ENCODE measurements around the gene IGSF22.

IGSF22 gene

GRCh38 chr11:18713646-18714442, 12.1 kb downstream of the IGSF22 start:
- no peak for DNase-seq (ENCODE audit: low read depth, low spot score)

- DNase-seq (ENCODE audit: low read depth, low spot score) = no peak
These were observed 15.4 kb downstream of the IGSF22 start for GRCh38 chr11:18710545-18710944.

GRCh38 chr11:18709414-18709813, 16.6 kb downstream of the IGSF22 start:
- DNase-seq (ENCODE audit: low read depth, low spot score) = no peak

DNA sequence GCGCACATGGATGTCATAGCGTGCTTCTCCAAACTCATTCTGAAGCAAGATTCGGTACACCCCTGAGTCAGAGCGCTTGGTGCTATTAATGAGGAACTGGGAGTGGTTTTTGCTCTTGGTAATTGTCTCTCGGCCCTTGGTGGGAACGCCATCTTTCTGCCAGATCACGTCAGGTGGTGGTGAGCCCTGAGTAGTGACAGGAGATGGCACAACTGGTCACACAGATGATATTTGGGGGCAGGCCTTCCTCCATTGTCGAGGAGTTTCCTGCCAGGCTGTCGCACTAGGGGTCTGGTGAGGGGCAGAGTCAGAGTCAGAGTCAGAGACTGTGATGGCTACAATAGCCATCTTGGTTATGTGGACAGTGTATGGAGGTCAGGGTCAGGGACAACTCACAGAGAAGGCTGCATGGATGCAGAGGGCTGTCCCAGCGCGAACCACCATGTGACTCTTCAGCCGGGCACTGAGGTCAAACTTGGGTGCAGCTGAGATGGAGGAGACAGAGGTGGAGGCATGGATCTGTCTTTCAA, 18.1 kb downstream of the IGSF22 start:
- no peak for DNase-seq (ENCODE audit: low read depth, low spot score)

- no peak for DNase-seq (ENCODE audit: low read depth, low spot score)
These were observed 19.4 kb downstream of the IGSF22 start for GRCh38 chr11:18706330-18707243.

- no peak for DNase-seq (ENCODE audit: low read depth, low spot score)
These were observed 20.2 kb downstream of the IGSF22 start for GRCh38 chr11:18705651-18706281.

DNA sequence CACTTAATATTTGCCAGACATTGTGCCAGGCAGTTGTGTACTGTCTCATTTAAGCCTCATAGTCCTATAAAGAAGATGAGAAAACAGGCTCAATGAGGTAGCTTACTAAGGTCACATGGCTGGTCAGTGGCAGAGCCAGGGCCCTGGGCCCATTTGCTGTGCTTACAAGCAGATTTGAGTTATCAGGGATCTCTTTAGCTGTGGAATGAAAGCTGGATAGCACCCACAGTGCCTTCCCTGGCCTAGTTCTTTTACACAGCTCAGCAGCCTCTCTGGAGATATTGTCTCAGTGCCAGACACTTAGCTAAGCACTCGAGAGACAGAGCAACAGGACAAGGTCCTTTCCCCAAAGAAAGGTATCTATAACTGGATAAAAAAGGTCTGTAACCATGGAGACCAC, 21.3 kb downstream of the IGSF22 start:
- no peak for DNase-seq (ENCODE audit: low read depth, low spot score)

DNA sequence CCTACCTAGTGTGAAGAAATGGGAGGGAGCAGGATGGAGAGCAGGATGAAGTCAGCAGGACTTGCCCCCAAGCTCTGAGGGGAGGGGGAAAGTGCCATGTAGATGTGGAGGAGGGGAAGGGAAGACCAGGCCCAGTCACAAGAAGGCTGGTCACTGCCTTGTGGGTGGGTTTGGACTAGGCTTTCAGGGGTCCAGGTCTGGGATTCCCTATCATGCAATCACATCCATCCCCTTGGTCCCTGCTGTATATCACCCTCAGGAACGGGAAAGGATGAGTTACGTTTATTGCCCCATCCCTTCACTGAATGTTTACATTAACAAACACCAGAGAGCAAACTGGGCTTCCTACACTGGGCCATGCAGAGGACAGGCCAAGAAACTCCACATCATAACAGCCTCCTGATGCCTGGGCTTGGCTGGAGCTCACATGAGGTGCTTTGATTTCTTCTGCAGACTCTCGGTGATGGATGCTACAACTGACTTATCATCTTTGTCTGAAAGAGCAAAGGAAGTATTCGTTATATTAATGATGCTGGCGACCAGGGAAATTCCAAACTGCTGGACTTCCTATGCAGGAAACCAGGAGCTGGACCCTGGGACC, 21.8 kb downstream of the IGSF22 start:
- no peak for DNase-seq (ENCODE audit: low read depth, low spot score)

DNA sequence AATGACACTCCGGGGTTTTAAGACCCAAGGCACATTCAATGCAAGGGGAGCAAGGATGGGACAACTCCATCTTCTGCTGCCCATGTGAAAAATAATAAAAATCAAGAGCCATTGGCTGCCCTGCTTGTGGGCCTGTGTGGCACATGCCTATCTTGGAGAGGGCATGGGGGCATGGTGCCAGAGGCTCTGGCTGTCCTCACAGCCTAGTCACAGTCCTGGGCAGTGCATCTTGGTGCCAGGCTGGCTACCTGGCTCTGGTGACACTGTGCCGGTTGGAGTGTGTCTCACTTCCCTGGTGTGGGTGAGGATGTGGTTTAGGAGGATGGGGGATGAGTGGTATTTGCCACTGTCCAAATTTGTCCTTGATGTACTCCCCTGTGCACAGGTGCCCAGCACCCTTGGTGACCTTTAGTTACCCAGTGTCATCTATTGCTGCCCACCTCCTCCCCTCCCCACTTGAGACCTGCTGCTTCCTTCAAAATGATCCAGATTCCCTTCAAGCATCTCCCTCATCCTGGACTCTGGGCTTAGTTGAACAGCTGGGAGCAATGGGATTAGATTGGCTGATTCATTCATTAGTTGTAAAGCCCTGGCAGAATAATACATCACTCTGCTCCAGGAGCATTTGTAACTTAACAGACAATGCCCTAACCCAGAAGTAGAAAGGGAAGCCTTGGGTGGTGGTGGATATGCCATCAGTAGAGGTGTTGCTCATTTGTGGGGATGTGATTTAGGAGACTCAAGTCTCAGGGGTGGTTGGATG, 22.8 kb downstream of the IGSF22 start:
- no peak for DNase-seq (ENCODE audit: low read depth, low spot score)

GRCh38 chr11:18701614-18702216, 24.3 kb downstream of the IGSF22 start:
- DNase-seq (ENCODE audit: low read depth, low spot score) = no peak

- DNase-seq (ENCODE audit: low read depth, low spot score) = no peak
These were observed 25.1 kb downstream of the IGSF22 start for GRCh38 chr11:18700872-18701271.

DNA sequence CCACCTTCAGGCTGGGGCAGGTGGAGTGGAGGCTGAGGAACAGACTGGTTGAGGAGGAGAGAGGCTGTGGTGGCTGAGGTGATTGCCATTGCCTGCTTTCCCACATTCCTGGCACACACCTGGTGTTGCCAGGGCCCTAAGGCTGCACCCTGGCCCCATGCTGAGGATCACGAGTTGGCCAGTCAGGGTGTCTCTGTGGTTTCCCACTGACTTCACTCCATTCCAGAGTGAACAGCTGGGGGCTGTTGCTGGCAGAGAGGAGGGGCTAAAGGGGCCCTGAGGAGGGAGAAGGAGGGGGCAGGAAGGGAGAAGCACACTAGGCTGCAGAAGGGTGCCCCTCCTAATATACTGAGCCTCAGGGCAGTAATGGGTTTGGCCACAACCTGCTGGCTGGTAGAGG, 25.6 kb downstream of the IGSF22 start:
- no peak for DNase-seq (ENCODE audit: low read depth, low spot score)

DNA sequence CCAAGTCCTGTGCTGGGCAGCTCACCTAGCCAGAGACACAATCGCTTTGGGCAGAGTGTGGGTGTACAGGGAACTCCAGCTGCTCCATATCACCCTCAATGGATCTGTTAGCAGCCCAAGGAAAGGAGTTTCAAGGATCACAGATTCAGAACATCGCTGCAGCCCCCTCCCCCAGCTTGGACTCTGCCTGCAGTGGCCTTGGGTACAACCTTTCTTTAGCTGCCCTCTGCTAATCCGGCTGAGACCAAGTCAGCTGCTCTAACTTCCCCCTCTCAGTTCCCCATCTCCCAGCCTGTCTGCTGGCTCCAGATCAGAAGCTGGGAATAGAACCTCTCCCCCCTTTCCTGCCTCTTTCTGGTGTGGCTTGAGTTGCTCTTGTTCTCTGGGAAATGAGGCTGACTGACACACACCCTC, 26.1 kb downstream of the IGSF22 start:
- no peak for DNase-seq (ENCODE audit: low read depth, low spot score)

DNA sequence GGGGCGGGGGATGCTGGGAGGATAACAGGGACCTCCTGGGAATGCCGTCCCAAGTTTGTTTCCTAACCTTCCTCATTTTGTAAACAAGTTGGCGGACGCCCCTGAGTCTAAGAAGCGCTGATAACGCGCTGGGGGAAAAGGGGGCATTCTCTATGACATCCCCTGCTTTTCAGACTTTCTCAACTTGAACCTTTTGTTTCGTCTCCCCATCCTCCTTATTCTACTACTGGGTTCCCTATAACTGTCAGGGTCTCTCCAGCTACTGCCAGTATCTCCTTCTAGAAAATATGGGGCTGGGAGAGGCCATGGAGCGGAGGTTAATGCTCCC, 26.8 kb downstream of the IGSF22 start:
- no peak for DNase-seq (ENCODE audit: low read depth, low spot score)

- DNase-seq (ENCODE audit: low read depth, low spot score) = peak; percentile 95
These were observed 27.4 kb downstream of the IGSF22 start, which contains the start of gene TMEM86A for GRCh38 chr11:18698341-18699268. Gene TMEM86A (plus strand): TSS chr11:18698779. CDS start chr11:18698887, 108 bp downstream.

- DNase-seq (ENCODE audit: low read depth, low spot score) = no peak
These were observed 28.4 kb downstream of the IGSF22 start for GRCh38 chr11:18697576-18697975.

- DNase-seq (ENCODE audit: low read depth, low spot score) = no peak
These were observed 29.3 kb downstream of the IGSF22 start for GRCh38 chr11:18696638-18697225.

- no peak for DNase-seq (ENCODE audit: low read depth, low spot score)
These were observed 32.8 kb downstream of the IGSF22 start for GRCh38 chr11:18692941-18693760.
